ENCODE results near the gene NYAP2.

NYAP2 gene

GRCh38 chr2:225399504-225399903 lies at the start of gene NYAP2:
Gene NYAP2 (plus strand): TSS chr2:225399710. CDS start chr2:225408881, 9,171 bp downstream.
- DNase-seq (ENCODE audit: low spot score), result no peak

GRCh38 chr2:225353579-225354085 lies 45.9 kb upstream of the NYAP2 start:
- no peak for DNase-seq (ENCODE audit: low spot score)

GRCh38 chr2:225354281-225354774 lies 45.2 kb upstream of the NYAP2 start:
- peak; percentile 4 for DNase-seq (ENCODE audit: low spot score)

GRCh38 chr2:225355788-225356187 lies 43.7 kb upstream of the NYAP2 start:
- no peak for DNase-seq (ENCODE audit: low spot score)

GRCh38 chr2:225366731-225367130 lies 32.8 kb upstream of the NYAP2 start:
- no peak for DNase-seq (ENCODE audit: low spot score)

- peak; percentile 14 for DNase-seq (ENCODE audit: low spot score)
Observed at GRCh38 chr2:225367482-225367881, 32.0 kb upstream of the NYAP2 start.

- DNase-seq (ENCODE audit: low spot score), result no peak
Observed at GRCh38 chr2:225378984-225379383, 20.5 kb upstream of the NYAP2 start.

GRCh38 chr2:225379856-225380255 lies 19.7 kb upstream of the NYAP2 start:
- DNase-seq (ENCODE audit: low spot score), result no peak

GRCh38 chr2:225381609-225382008 lies 17.9 kb upstream of the NYAP2 start:
- no peak for DNase-seq (ENCODE audit: low spot score)

GRCh38 chr2:225398372-225398771 lies 1.1 kb upstream of the NYAP2 start:
- DNase-seq (ENCODE audit: low spot score), result no peak

GRCh38 chr2:225400060-225400511 lies 576 bp downstream of the NYAP2 start:
- peak; percentile 49 for DNase-seq (ENCODE audit: low spot score)

- DNase-seq (ENCODE audit: low spot score), result no peak
Observed at GRCh38 chr2:225400546-225401400, 1.3 kb downstream of the NYAP2 start.

GRCh38 chr2:225402210-225402776 lies 2.8 kb downstream of the NYAP2 start:
- no peak for DNase-seq (ENCODE audit: low spot score)

- DNase-seq (ENCODE audit: low spot score), result no peak
Observed at GRCh38 chr2:225411452-225411851, 11.9 kb downstream of the NYAP2 start.

- no peak for DNase-seq (ENCODE audit: low spot score)
Observed at GRCh38 chr2:225413786-225414185, 14.3 kb downstream of the NYAP2 start.

GRCh38 chr2:225414902-225415301 lies 15.4 kb downstream of the NYAP2 start:
- no peak for DNase-seq (ENCODE audit: low spot score)

GRCh38 chr2:225415341-225415740 lies 15.8 kb downstream of the NYAP2 start:
- no peak for DNase-seq (ENCODE audit: low spot score)

- DNase-seq (ENCODE audit: low spot score), result no peak
Observed at GRCh38 chr2:225415792-225416191, 16.3 kb downstream of the NYAP2 start.

- no peak for DNase-seq (ENCODE audit: low spot score)
Observed at GRCh38 chr2:225416616-225417367, 17.3 kb downstream of the NYAP2 start.

- DNase-seq (ENCODE audit: low spot score), result no peak
Observed at GRCh38 chr2:225419033-225419432, 19.5 kb downstream of the NYAP2 start.

- no peak for DNase-seq (ENCODE audit: low spot score)
Observed at GRCh38 chr2:225422145-225422544, 22.6 kb downstream of the NYAP2 start.

GRCh38 chr2:225425284-225425683 lies 25.8 kb downstream of the NYAP2 start:
- no peak for DNase-seq (ENCODE audit: low spot score)
